ENCODE data around the gene SSTR5.

Gene SSTR5

GRCh38 chr16:1127101-1127500 lies 54.6 kb downstream of the SSTR5 start:
- no peak for DNase-seq

- no peak for DNase-seq
These were observed 55.6 kb downstream of the SSTR5 start for GRCh38 chr16:1127971-1128715.

- no peak for DNase-seq
These were observed 56.8 kb downstream of the SSTR5 start for GRCh38 chr16:1129106-1129960.

- DNase-seq = no peak
These were observed 57.8 kb downstream of the SSTR5 start for GRCh38 chr16:1130382-1130781.
